ENCODE measurements around the gene BTBD18.

Gene BTBD18

DNA sequence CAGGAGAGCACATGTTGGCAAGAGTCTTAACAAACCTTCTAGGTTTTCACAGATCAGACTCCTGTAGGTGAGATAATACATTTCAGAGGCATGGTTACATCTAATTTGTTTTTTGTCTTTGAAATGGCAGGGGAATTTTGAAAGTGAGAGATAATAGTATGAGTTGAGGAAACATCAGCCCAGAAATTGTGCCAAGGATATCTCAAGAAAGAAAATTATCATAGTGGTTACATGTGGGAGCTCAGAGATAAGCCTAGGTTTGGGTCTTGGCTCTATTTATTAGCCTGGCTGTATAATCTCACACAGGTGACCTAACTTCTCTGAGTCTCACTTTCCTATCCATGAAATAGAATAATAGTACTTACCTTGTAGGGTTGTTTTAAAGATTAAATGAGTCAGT, 443 bp downstream of the BTBD18 start:
- no peak for ATAC-seq
- TF ChIP-seq ZFP30 (CRISPR knock-in tag; IDR thresholded peaks at IDR 0.05) (no peak), ZNF70 (CRISPR knock-in tag; IDR thresholded peaks at IDR 0.05) (no peak), RARB (CRISPR knock-in tag; IDR thresholded peaks at IDR 0.05) (no peak), ZC3H10 (CRISPR knock-in tag; IDR thresholded peaks at IDR 0.05) (no peak), ISL1 (CRISPR knock-in tag; IDR thresholded peaks at IDR 0.05) (no peak), ZFP3 (CRISPR knock-in tag; IDR thresholded peaks at IDR 0.05) (no peak), ESRRG (CRISPR knock-in tag; IDR thresholded peaks at IDR 0.05) (no peak)
- TF ChIP-seq, protein P1, sequence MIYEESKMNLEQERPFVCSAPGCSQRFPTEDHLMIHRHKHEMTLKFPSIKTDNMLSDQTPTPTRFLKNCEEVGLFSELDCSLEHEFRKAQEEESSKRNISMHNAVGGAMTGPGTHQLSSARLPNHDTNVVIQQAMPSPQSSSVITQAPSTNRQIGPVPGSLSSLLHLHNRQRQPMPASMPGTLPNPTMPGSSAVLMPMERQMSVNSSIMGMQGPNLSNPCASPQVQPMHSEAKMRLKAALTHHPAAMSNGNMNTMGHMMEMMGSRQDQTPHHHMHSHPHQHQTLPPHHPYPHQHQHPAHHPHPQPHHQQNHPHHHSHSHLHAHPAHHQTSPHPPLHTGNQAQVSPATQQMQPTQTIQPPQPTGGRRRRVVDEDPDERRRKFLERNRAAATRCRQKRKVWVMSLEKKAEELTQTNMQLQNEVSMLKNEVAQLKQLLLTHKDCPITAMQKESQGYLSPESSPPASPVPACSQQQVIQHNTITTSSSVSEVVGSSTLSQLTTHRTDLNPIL (CRISPR knock-in tag; IDR thresholded peaks at IDR 0.05; ENCODE audit: low read depth): no peak
- TF ChIP-seq, protein P2, sequence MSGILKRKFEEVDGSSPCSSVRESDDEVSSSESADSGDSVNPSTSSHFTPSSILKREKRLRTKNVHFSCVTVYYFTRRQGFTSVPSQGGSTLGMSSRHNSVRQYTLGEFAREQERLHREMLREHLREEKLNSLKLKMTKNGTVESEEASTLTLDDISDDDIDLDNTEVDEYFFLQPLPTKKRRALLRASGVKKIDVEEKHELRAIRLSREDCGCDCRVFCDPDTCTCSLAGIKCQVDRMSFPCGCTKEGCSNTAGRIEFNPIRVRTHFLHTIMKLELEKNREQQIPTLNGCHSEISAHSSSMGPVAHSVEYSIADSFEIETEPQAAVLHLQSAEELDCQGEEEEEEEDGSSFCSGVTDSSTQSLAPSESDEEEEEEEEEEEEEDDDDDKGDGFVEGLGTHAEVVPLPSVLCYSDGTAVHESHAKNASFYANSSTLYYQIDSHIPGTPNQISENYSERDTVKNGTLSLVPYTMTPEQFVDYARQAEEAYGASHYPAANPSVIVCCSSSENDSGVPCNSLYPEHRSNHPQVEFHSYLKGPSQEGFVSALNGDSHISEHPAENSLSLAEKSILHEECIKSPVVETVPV (CRISPR knock-in tag; IDR thresholded peaks at IDR 0.05): no peak

DNA sequence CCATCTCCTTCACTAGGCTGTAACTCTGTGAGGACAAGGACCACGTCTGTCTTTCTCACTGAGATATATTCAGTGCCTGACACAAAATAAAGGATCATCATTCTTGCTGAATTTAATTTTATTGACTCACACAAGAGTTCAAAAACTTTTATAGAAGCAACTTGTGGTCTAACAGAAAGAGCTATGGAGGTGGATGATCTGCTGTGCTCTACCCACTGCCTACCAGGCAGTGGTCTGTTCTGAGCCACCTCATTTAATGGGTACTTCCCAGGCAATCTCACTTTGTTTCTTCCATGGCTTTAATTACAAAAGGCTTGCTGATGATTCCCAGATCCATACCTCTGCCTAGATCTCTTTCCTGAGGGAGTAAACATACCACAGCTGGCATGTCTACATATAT, 4.7 kb downstream of the BTBD18 start:
- ATAC-seq: no peak

DNA sequence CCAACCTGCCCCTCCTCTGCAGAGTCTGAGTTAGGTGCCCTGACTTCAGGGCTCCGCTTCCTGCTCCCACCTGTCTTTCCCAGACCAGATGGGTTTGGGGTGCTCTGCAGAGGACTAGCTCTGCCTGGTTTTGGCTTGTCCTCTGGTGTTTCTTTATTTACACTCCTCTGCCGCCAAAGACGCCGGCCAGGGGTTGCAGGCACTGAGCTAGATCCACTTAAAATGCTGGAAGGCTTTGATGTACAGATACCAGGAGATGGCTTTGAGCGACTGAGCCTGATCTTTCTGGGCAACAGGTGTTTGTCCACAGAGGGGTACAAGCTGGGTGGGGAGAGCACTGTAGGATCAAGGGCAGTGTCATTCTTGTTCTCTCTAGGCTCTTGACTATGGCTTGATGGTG, 6.4 kb downstream of the BTBD18 start:
- no peak for ATAC-seq
- TF ChIP-seq ESRRG (CRISPR knock-in tag; IDR thresholded peaks at IDR 0.05) (no peak), TCF4 (CRISPR knock-in tag; IDR thresholded peaks at IDR 0.05; ENCODE audit: borderline replicate concordance) (no peak), ZFP3 (CRISPR knock-in tag; IDR thresholded peaks at IDR 0.05) (no peak), RARB (CRISPR knock-in tag; IDR thresholded peaks at IDR 0.05) (no peak), PPARA (CRISPR knock-in tag; IDR thresholded peaks at IDR 0.05; ENCODE audit: borderline replicate concordance) (no peak), ZNF70 (CRISPR knock-in tag; IDR thresholded peaks at IDR 0.05) (no peak), CSDC2 (CRISPR knock-in tag; IDR thresholded peaks at IDR 0.05) (no peak), ZC3H10 (CRISPR knock-in tag; IDR thresholded peaks at IDR 0.05) (no peak), SNAI2 (CRISPR knock-in tag; IDR thresholded peaks at IDR 0.05) (no peak), BACH2 (CRISPR knock-in tag; IDR thresholded peaks at IDR 0.05; ENCODE audit: borderline replicate concordance) (no peak), ARNTL (CRISPR knock-in tag; IDR thresholded peaks at IDR 0.05; ENCODE audit: borderline replicate concordance, low read depth) (no peak), ZNF565 (CRISPR knock-in tag; conservative IDR thresholded peaks at IDR 0.05; ENCODE audit: low read depth) (no peak)
- TF ChIP-seq, protein P3, sequence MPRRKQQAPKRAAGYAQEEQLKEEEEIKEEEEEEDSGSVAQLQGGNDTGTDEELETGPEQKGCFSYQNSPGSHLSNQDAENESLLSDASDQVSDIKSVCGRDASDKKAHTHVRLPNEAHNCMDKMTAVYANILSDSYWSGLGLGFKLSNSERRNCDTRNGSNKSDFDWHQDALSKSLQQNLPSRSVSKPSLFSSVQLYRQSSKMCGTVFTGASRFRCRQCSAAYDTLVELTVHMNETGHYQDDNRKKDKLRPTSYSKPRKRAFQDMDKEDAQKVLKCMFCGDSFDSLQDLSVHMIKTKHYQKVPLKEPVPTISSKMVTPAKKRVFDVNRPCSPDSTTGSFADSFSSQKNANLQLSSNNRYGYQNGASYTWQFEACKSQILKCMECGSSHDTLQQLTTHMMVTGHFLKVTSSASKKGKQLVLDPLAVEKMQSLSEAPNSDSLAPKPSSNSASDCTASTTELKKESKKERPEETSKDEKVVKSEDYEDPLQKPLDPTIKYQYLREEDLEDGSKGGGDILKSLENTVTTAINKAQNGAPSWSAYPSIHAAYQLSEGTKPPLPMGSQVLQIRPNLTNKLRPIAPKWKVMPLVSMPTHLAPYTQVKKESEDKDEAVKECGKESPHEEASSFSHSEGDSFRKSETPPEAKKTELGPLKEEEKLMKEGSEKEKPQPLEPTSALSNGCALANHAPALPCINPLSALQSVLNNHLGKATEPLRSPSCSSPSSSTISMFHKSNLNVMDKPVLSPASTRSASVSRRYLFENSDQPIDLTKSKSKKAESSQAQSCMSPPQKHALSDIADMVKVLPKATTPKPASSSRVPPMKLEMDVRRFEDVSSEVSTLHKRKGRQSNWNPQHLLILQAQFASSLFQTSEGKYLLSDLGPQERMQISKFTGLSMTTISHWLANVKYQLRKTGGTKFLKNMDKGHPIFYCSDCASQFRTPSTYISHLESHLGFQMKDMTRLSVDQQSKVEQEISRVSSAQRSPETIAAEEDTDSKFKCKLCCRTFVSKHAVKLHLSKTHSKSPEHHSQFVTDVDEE (CRISPR knock-in tag; IDR thresholded peaks at IDR 0.05): no peak
- TF ChIP-seq, protein P1 (CRISPR knock-in tag; IDR thresholded peaks at IDR 0.05; ENCODE audit: low read depth): no peak

More for the DNA sequence above, 4.7 kb downstream of the BTBD18 start:
- TF ChIP-seq, protein P3 (CRISPR knock-in tag; IDR thresholded peaks at IDR 0.05): no peak
- TF ChIP-seq, protein P1 (CRISPR knock-in tag; IDR thresholded peaks at IDR 0.05; ENCODE audit: low read depth): no peak
- TF ChIP-seq ISL1 (CRISPR knock-in tag; IDR thresholded peaks at IDR 0.05) (no peak), SNAI2 (CRISPR knock-in tag; IDR thresholded peaks at IDR 0.05) (no peak), TOX (CRISPR knock-in tag; IDR thresholded peaks at IDR 0.05; ENCODE audit: borderline replicate concordance) (no peak), PPARA (CRISPR knock-in tag; IDR thresholded peaks at IDR 0.05; ENCODE audit: borderline replicate concordance) (no peak)
- TF ChIP-seq, protein P4, sequence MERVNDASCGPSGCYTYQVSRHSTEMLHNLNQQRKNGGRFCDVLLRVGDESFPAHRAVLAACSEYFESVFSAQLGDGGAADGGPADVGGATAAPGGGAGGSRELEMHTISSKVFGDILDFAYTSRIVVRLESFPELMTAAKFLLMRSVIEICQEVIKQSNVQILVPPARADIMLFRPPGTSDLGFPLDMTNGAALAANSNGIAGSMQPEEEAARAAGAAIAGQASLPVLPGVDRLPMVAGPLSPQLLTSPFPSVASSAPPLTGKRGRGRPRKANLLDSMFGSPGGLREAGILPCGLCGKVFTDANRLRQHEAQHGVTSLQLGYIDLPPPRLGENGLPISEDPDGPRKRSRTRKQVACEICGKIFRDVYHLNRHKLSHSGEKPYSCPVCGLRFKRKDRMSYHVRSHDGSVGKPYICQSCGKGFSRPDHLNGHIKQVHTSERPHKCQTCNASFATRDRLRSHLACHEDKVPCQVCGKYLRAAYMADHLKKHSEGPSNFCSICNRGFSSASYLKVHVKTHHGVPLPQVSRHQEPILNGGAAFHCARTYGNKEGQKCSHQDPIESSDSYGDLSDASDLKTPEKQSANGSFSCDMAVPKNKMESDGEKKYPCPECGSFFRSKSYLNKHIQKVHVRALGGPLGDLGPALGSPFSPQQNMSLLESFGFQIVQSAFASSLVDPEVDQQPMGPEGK (CRISPR knock-in tag; IDR thresholded peaks at IDR 0.05; ENCODE audit: borderline replicate concordance): no peak

Data from SK-N-SH treated with all-trans-retinoic acid at 6 μM for 48 hours (cell line).